LNCaP clone FGC (cell line): ENCODE data around the gene SSR3.
A peak's percentile ranks its signal among the peaks of the same experiment; 100 is the strongest.

Experiments
- DNase-seq: peaks from one replicate; pipeline ENCODE4 v3.0.0-alpha.2; 2011; ENCODE audit warnings: low read depth
- H3K4me3 ChIP-seq: 2 replicates; pipeline ENCODE4 v1.5.1; 2011; ENCODE audit warnings: mild to moderate bottlenecking, low read depth, low read length, control low read depth
- TF ChIP-seq, protein P1 (sequence below): IDR thresholded peaks from 2 replicates; pipeline ENCODE4 v1.5.1; 2012; ENCODE audit warnings: mild to moderate bottlenecking; ENCODE audit not compliant: control insufficient read depth, insufficient read depth; ENCODE audit errors: extremely low read depth

Gene SSR3

DNA sequence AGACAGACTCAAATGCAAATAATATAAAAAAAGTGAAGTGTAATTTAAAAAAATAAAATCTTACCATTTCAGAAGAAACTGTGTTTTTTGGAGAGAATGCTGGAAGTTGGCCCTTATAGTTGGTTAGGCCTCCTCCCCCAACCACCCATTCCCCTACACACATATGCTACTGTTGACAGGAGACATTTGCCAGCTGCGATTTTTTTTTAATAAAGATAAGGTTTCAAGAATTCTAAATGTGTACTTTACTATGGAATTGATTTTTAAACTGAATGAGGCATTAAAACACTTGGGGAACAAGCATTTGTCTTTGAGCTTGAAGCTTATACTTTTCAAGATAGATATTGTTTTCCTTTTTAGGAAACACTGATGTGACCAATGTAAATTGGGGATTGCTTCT is 4.4 kb upstream of the SSR3 start:
- no peak overlapping the region for H3K4me3 ChIP-seq
- no peak for DNase-seq
- TF ChIP-seq, protein P1, sequence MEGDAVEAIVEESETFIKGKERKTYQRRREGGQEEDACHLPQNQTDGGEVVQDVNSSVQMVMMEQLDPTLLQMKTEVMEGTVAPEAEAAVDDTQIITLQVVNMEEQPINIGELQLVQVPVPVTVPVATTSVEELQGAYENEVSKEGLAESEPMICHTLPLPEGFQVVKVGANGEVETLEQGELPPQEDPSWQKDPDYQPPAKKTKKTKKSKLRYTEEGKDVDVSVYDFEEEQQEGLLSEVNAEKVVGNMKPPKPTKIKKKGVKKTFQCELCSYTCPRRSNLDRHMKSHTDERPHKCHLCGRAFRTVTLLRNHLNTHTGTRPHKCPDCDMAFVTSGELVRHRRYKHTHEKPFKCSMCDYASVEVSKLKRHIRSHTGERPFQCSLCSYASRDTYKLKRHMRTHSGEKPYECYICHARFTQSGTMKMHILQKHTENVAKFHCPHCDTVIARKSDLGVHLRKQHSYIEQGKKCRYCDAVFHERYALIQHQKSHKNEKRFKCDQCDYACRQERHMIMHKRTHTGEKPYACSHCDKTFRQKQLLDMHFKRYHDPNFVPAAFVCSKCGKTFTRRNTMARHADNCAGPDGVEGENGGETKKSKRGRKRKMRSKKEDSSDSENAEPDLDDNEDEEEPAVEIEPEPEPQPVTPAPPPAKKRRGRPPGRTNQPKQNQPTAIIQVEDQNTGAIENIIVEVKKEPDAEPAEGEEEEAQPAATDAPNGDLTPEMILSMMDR = no peak

DNA sequence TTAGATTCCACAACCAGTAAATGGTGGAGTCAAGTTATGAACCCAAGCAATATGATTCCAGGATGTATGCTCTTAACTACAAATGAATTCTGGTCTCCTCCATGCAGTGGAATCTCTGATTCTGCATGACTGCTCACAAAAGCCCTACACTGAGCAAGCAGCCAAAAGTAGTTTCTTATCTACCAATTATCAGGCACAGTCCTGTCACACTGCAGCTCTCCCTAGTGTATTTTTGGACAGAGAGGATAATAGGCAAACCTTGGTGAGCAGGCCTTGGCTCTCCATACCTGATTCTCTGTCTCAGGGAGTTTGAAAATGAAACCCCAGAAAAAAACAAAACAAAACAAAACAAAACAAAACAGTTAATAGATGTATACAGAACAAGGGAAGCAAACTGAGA is 3.5 kb upstream of the SSR3 start:
- no peak overlapping the region for H3K4me3 ChIP-seq
- TF ChIP-seq, protein P1 = no peak
- no peak for DNase-seq

DNA sequence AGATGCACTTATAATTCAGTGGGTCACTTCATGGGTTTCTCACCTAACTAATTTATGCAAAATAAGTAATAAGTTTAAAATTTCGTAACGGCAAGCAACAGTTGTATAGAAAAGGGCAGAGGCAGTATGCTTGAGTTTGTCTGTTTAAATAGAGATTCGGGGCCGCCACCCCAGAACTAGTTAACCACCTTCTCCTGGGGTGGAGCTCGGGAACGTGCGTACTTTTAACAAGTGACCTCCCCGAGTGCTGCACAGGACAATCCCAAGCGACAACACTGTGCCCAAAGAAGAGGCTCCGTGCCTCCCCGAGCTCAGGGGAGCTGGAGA is 439 bp downstream of the SSR3 start:
- TF ChIP-seq, protein P1 = no peak
- H3K4me3 ChIP-seq = peak overlapping the region; percentile 90
- DNase-seq = no peak

DNA sequence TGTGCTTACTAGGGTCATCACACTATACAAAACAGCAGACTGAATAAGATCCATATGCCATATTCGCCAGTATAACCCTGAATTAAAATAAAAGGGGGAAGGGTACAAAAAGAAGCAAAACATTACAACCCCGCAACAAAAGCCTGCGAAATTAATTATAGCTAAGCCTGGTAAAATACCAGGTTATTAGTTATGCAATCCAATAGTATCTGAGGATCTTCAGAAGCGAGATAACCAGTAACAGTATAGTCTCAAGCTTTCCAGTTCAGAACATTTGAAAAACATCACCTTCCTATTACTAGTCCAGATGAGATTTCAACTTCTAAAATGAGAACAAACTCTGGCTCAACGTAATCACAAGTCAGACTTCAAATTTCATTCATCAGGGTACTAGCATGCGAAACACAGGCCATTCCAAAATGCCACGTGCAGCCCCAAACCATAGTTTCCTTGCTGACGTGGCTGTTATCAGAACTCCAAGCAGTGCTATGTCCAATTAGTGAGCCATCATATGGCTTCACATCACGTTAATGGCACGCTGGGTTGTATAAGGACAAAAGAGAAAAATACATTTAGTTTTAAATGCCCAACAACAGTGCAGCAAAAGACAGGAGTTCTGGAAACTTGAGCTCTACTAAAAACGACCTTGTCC is 1.1 kb downstream of the SSR3 start:
- TF ChIP-seq, protein P1 = no peak
- DNase-seq = no peak
- H3K4me3 ChIP-seq = peak overlapping the region; percentile 90

DNA sequence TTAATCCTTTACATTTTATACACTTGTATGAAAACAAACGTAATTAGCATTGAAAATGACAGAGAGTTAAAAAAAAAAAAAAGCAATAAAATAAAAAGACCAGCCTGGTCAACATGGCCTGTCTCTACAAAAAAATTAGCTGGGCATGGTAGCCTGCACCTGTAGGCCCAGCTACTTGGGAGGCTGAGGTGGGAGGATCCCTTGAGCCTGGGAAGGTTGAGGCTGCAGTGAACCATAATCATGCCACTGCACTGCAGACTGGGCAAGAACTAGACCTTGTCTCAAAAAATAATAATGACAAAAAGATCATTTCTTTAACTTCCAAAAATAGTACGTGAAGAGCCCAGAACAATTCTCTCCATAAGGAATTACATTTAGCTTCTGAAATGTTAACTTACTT is 1.9 kb downstream of the SSR3 start:
- H3K4me3 ChIP-seq = peak overlapping the region; percentile 90; the same call in 1 of the 2 replicates

DNA sequence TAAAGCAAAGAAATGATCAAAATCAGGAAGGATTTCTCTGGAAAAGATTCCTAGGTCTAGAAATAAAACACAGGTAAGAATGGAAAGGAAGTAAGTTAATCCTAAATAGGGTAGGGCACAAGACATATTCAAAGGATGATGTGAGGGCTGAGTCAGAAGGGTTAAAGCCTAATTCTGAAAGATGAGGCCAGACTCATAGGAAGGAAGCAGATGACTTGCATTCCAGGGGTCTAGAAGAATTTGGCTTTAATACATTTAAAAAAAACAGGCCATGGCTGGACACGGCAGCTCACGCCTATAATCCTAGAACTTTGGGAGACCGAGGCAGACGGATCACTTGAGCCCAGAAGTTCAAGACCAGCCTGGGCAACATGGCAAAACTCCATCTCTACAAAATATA is 3.2 kb downstream of the SSR3 start:
- TF ChIP-seq, protein P1 = no peak
- H3K4me3 ChIP-seq = no peak overlapping the region
- DNase-seq = no peak

More for the DNA sequence above, 1.9 kb downstream of the SSR3 start:
- DNase-seq = no peak
- TF ChIP-seq, protein P1 = no peak

DNA sequence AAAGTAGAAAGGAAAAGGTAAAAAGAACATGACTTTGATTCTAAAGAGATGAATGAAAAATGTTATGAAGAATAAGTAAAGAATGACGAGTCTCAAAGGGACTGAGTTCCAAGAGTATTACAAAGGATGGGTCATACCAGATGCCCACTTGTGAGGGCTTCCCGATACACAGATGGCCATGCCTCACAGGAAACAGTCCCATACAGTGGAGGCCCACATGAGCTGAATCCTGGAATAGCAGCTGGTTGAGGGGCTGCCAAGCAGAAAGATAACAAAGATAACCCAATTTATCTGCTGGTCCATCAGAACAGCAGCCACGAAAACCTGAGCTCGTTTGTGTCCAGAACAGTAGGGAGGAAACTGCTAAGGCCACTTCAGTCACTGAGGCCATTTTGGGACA is 3.7 kb downstream of the SSR3 start:
- TF ChIP-seq, protein P1 = no peak
- DNase-seq = no peak
- H3K4me3 ChIP-seq = no peak overlapping the region
